Measurements from ENCODE around the gene CAPN12. TPM values are rescaled to one million over a fixed set of nuclear protein-coding genes. Genes with fewer than 3 reads are reported as not detected.

The CAPN12 gene
- total and polyA plus RNA-seq, 4 donors: 3.8 to 28.7 (median 8.8) TPM

- Histone ChIP-seq H3K27me3 (ENCODE audit: control insufficient read depth in 4 of 4, insufficient read depth in 4 of 4, low read length in 3 of 4) (no peaks in the 10 kb centered on the region), H3K27ac (ENCODE audit: low read depth in 1 of 2, low read length in 2 of 2) (no peak overlapping the region), H3K36me3 (ENCODE audit: control insufficient read depth in 4 of 4, insufficient read depth in 3 of 4, low read depth in 1 of 4, low read length in 3 of 4) (no peaks in the 10 kb centered on the region), H3K4me1 (ENCODE audit: control insufficient read depth in 4 of 4, insufficient read depth in 4 of 4, low read length in 3 of 4) (peaks cover 0 to 1% (median 0%) of the 10 kb centered on the region in 4 donors), H3K9ac (ENCODE audit: low read depth in 1 of 2, low read length in 2 of 2) (no peak overlapping the region), H3K4me3 (ENCODE audit: low read depth in 1 of 3, low read length in 3 of 3) (no peak overlapping the region), H3K9me3 (ENCODE audit: control insufficient read depth in 4 of 4, low read length in 3 of 4) (no peaks in the 10 kb centered on the region)
- 84% methylated on average over 13 of the region's 13 CpGs for WGBS
- TF ChIP-seq TAF1 (conservative IDR thresholded peaks at IDR 0.05) (no peak), RAD21 (IDR thresholded peaks at IDR 0.05) (no peak), ZBTB33 (IDR thresholded peaks at IDR 0.05) (no peak), ATF3 (IDR thresholded peaks at IDR 0.05) (no peak), FOXA1 (IDR thresholded peaks at IDR 0.05) (no peak), EGR1 (IDR thresholded peaks at IDR 0.05; ENCODE audit: low read depth in 2 of 2) (no peak), SP1 (IDR thresholded peaks at IDR 0.05) (no peak), YY1 (IDR thresholded peaks at IDR 0.05) (no peak), HNF4A (conservative IDR thresholded peaks at IDR 0.05) (no peak), HNF4G (IDR thresholded peaks at IDR 0.05) (no peak), MAX (IDR thresholded peaks at IDR 0.05) (no peak), FOXA2 (IDR thresholded peaks at IDR 0.05) (no peak), JUND (IDR thresholded peaks at IDR 0.05) (no peak), NR2F2 (IDR thresholded peaks at IDR 0.05) (no peak), CTCF (IDR thresholded peaks at IDR 0.05; ENCODE audit: low read depth, low read length, missing input control) (no peak), GABPA (IDR thresholded peaks at IDR 0.05 in 1 of 2, conservative IDR thresholded peaks at IDR 0.05 in 1 of 2) (no peak), RXRA (IDR thresholded peaks at IDR 0.05) (no peak)
- TF ChIP-seq, protein P1, sequence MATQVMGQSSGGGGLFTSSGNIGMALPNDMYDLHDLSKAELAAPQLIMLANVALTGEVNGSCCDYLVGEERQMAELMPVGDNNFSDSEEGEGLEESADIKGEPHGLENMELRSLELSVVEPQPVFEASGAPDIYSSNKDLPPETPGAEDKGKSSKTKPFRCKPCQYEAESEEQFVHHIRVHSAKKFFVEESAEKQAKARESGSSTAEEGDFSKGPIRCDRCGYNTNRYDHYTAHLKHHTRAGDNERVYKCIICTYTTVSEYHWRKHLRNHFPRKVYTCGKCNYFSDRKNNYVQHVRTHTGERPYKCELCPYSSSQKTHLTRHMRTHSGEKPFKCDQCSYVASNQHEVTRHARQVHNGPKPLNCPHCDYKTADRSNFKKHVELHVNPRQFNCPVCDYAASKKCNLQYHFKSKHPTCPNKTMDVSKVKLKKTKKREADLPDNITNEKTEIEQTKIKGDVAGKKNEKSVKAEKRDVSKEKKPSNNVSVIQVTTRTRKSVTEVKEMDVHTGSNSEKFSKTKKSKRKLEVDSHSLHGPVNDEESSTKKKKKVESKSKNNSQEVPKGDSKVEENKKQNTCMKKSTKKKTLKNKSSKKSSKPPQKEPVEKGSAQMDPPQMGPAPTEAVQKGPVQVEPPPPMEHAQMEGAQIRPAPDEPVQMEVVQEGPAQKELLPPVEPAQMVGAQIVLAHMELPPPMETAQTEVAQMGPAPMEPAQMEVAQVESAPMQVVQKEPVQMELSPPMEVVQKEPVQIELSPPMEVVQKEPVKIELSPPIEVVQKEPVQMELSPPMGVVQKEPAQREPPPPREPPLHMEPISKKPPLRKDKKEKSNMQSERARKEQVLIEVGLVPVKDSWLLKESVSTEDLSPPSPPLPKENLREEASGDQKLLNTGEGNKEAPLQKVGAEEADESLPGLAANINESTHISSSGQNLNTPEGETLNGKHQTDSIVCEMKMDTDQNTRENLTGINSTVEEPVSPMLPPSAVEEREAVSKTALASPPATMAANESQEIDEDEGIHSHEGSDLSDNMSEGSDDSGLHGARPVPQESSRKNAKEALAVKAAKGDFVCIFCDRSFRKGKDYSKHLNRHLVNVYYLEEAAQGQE (IDR thresholded peaks at IDR 0.05): no peak
- no peak for DNase-seq (ENCODE audit: low spot score)
Measured at GRCh38 chr19:38774181-38774950, 30.1 kb upstream of the CAPN12 start.
